Measurements from ENCODE around the gene NOTCH1. TPM values are rescaled to one million over a fixed set of nuclear protein-coding genes. Genes with fewer than 3 reads are reported as not detected.

The NOTCH1 gene
- total RNA-seq, 3 donors from 2014 or later, result 12.6 to 33.8 (median 21.1) TPM

Other genes starting within 250 kb of the NOTCH1 start
- not detected for gene CCDC187, start 242.0 kb downstream of the NOTCH1 start, total RNA-seq
- gene GPSM1, start 218.5 kb downstream of the NOTCH1 start, total RNA-seq, result 10 to 100 TPM in 1 of 3 donors, 1 to 10 TPM in 2; 5.6 to 19.0 (median 8.6) TPM
- 10 to 100 TPM; 35.4 to 57.4 (median 40.0) TPM for gene DNLZ, start 182.3 kb downstream of the NOTCH1 start, total RNA-seq
- gene CARD9, start 172.4 kb downstream of the NOTCH1 start, total RNA-seq, result 1 to 10 TPM; 3.0 to 7.6 (median 3.3) TPM
- 1 to 10 TPM; 4.6 to 7.5 (median 6.7) TPM for gene SNAPC4, start 145.9 kb downstream of the NOTCH1 start, total RNA-seq
- gene ENTR1, start 135.4 kb downstream of the NOTCH1 start, total RNA-seq, result 10 to 100 TPM; 23.7 to 54.4 (median 36.0) TPM
- 10 to 100 TPM; 31.4 to 37.0 (median 35.1) TPM for gene PMPCA, start 135.4 kb downstream of the NOTCH1 start, total RNA-seq
- gene INPP5E, start 106.2 kb downstream of the NOTCH1 start, total RNA-seq, result 1 to 10 TPM; 6.2 to 8.5 (median 8.2) TPM
- gene SEC16A, start 63.0 kb downstream of the NOTCH1 start, total RNA-seq, result 10 to 100 TPM; 41.9 to 55.1 (median 42.9) TPM
- 100 to 1,000 TPM in 1 of 3 donors, 10 to 100 TPM in 2; 48.9 to 138 (median 53.4) TPM for gene EGFL7, start 116.9 kb upstream of the NOTCH1 start, total RNA-seq
- 100 to 1,000 TPM; 106 to 551 (median 110) TPM for gene AGPAT2, start 141.4 kb upstream of the NOTCH1 start, total RNA-seq
- gene DIPK1B, start 166.5 kb upstream of the NOTCH1 start, total RNA-seq, result 1 to 10 TPM; 4.8 to 8.2 (median 5.6) TPM
- gene LCN10, start 196.9 kb upstream of the NOTCH1 start, total RNA-seq, result 1 to 10 TPM in 2 of 3 donors, under 1 TPM in 1; 0.73 to 6.9 (median 6.7) TPM
- gene LCN6, start 202.5 kb upstream of the NOTCH1 start, total RNA-seq, result 10 to 100 TPM in 1 of 3 donors, 1 to 10 TPM in 2; 4.1 to 12.2 (median 9.5) TPM
- not detected for gene LCN8, start 212.2 kb upstream of the NOTCH1 start, total RNA-seq
- gene LCN15, start 218.5 kb upstream of the NOTCH1 start, total RNA-seq, result not detected
- 100 to 1,000 TPM in 2 of 3 donors, 10 to 100 TPM in 1; 85.8 to 121 (median 103) TPM for gene TMEM141, start 245.3 kb upstream of the NOTCH1 start, total RNA-seq